Measurements from ENCODE around the gene FBXO24.

DNA sequence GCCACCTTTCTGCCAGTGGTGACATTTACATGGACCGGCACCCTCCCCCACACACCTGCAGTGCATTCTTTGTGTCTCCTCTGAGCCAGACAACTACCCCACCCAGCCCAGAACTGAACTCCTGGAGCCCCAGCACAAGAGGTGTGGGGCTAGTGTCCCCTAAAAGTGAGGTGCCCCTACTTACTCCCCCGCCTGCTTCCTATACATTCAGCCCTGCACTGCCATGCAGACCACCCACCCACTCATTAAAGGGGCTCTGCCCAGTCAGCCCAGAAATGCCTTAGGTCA is 14.4 kb upstream of the FBXO24 start:
- TF ChIP-seq, protein P1, sequence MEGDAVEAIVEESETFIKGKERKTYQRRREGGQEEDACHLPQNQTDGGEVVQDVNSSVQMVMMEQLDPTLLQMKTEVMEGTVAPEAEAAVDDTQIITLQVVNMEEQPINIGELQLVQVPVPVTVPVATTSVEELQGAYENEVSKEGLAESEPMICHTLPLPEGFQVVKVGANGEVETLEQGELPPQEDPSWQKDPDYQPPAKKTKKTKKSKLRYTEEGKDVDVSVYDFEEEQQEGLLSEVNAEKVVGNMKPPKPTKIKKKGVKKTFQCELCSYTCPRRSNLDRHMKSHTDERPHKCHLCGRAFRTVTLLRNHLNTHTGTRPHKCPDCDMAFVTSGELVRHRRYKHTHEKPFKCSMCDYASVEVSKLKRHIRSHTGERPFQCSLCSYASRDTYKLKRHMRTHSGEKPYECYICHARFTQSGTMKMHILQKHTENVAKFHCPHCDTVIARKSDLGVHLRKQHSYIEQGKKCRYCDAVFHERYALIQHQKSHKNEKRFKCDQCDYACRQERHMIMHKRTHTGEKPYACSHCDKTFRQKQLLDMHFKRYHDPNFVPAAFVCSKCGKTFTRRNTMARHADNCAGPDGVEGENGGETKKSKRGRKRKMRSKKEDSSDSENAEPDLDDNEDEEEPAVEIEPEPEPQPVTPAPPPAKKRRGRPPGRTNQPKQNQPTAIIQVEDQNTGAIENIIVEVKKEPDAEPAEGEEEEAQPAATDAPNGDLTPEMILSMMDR (IDR thresholded peaks at IDR 0.05) = no peak
- TF ChIP-seq POLR2A (IDR thresholded peaks at IDR 0.05) = no peak
